NOMO-1 treated with dmso at 0.1 percent for 144 hours (cell line): Measurements from ENCODE around the gene SLC48A1.

Experiments
- DNase-seq: peaks from one replicate; lab custom pipeline; 2025; ENCODE audit not compliant: unreplicated experiment; lab: John Stamatoyannopoulos, UW

The SLC48A1 gene

GRCh38 chr12:47776471-47777143 is 3.6 kb downstream of the SLC48A1 start:
- no peak for DNase-seq

GRCh38 chr12:47777151-47777550 is 4.1 kb downstream of the SLC48A1 start:
- DNase-seq: no peak

- no peak for DNase-seq
Measured at GRCh38 chr12:47777741-47778558, 4.9 kb downstream of the SLC48A1 start.

- DNase-seq: no peak
Measured at GRCh38 chr12:47778881-47779280, 5.8 kb downstream of the SLC48A1 start.

GRCh38 chr12:47779301-47779942 is 6.4 kb downstream of the SLC48A1 start:
- peak; percentile 69 for DNase-seq

DNA sequence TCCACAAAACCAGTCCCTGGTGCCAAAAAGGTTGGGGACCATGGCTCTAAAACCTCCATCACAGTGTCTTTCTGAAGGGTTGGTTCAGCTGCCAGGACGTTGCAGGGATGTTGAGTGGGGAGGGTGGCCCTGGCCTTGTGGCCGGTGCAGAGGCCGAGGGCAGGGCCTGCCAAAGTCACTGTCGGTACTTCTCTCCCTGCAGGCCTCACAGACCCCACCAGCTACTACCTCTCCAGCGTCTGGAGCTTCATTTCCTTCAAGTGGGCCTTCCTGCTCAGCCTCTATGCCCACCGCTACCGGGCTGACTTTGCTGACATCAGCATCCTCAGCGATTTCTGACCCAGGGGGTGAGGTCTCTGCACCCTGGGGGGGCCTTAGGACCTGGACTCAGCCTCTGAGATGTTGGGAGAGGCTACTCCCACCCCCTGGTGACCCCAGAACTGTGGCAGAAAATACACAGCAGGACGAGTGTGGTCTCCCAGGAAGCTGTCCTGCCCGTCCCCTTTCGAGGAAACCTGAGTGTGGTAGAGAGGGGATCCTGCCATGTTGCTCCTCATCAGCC is 7.0 kb downstream of the SLC48A1 start:
- DNase-seq: no peak

DNA sequence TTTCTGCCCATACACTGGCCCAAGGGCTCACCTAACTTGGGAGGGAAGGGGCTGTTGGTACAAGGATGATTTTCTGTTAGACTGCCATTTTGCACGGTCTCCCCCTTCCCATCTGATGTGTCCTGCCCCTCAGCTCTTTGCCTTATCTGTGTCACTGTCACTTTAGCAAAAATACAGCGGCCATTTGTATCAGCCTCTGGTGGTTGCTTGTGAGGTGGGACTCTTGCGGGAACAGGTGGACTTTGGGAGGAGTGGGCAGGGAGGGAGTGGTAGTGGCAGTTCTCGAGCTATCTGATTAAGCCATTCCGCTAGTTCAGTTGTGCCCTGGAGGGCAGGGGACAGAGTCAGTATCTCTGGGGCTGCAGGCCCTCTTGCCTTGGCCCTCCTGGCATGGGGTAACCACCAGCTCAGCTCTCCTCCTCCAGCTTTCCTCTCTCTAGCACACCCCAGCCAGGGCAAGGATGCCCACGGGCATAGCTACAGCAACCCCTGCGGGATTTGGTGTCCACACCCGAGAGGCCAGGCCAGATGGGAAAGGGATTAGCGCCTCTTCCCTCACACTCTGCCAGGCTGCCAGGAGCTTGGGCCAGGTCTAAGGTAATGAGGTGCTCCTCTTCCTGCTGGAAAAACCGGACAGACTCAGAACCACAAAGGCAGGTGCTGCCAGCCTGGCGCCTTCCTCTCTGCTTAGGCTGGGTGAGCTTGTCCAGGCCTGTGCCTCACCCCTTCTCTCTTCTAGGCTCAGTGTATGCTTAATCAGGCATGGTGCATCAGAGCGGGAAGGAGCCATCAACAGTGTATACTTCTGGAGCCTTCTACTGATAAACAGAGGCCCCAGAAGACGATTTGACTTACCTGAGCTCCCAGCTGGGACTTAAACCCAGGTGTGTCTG is 8.7 kb downstream of the SLC48A1 start:
- DNase-seq: no peak

DNA sequence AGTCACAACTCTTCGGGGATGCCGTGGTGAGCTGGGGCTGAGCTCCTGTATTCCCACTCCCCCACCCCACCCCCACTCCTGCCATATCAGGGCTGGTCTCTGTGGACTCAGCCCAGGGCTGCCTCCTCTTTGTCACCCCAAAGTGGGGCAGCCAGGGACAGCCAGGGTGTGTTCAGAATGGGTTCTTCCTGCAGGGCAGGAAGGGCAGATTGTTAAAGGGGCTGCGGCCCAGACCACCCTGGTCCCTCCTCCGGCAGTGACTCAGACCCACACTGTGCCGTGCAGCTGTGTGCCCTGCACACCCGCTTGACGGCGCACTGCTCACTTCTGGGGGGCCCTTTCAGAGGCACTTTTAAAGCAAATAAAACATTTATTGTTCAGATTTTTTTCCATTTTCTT is 9.3 kb downstream of the SLC48A1 start:
- no peak for DNase-seq

DNA sequence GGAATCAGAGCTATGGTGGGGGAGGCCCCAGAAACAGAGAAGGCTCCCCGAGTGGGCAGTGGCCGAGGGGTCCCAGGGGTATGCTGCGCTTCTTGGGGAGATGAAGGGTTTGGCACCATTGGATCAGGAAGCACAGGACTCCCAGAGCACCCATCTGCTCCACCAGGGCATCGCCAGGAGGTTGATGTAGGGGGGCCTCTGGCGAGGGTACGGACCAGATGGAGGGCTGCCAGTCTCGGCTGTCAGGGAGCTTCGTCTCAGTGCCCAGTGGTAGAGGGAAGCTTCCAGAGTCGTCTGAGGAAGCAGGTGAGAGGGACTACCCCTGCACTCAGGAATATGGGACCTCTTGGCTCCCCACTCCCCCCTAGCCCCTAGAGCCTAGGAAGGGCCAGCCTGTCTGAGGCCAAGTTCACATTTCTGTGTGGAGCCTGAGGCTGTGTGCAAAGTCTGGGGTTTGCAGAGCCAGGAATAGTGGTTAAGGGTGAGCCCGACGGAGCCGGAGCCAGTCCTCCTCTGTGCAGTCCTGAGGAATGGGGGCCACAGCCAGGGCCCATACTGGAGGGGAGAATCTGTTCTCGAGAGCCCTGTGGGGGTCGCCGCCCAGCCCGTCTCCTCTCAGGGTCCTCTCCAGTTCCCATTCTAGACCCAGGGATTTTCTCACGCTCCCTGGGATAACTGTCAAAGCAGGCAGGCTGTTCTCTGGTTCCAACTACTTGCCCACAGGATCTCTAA is 10.2 kb downstream of the SLC48A1 start:
- no peak for DNase-seq

DNA sequence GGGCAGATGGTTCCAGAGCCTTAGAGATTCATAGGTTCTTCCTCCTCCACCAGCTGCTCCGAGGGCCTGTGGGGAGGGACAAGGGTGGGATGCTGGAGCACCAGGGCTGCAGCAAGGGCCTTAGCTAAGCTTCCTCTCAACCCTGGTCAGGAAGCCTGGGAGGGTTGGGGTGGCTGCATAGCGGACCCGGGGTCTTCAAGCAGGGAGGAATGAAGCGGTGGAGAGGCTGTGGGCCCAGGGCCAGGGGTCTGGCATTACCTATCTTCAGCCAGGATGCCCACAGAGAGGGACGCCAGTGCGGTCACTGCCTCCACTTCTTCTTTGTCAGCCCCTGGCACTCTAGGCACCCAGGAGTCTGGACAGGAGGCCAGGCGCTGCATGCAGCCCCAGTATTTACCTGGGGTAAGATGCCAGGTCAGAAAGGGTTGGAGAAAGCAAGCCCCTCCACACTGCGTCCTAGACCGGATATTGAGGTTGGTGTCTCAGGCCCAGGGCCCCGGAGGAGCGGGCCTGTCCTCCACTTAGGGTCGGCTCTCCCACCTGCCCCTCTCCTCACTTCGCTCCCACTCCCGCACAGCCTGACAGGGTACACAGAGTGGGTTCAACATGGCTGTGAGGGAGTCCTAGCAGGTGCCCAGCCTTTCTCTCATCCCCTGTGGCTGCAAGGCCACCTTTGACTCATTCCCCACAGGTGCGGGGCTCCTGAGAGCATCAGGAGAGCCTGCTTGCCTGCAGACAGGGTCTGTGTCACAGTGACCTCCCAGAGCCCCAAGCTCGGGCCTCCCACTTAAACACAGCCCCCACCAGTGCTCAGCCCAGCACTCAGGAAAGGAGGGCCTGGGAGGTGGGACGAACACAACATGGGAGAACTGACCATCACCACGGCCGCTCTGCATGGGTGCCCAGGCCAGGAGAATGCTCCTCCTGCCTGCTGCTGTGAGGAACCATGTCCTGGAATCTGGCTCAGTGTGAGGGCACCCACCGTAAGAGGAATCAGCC is 11.1 kb downstream of the SLC48A1 start:
- DNase-seq: no peak

DNA sequence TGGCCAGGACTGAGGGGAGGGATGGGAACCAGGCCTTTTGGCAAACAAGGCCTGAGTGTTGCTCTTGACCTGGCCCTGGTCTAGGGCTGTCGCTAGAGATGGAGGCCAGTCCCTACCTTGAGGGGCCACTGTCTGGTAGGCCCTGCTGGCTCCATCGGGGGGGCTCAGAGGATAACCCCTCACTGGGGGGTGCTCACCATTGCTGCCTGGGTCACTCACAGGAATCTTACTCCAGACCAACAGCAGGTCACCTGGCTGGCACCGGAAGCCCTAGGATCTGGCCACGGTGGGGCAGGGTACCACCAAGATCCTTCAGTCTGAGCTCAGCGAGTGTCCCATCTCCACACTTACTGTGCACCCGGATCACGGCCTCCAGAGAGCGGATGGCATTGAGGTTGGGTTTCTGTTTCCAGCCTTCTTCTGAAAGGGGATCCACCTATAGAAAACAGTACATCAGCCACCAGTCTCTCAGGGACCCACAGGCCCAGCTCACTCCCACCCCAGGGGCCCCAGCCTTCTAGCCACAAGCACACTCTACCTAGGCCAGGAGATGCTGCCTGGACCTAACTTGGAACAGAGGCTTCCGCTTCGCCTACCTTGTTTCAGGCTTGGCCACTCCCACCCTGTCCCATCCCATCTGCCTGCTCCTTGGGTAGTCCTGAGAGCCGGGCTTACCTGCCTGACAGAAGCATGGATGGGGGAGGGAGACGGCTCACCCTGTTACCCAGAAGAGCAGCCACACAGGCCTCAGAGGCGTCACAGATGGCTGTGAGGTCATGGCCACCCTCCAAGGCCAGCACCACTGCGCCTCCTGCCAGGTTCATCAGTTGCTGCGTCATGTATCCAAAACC is 12.2 kb downstream of the SLC48A1 start:
- no peak for DNase-seq

DNA sequence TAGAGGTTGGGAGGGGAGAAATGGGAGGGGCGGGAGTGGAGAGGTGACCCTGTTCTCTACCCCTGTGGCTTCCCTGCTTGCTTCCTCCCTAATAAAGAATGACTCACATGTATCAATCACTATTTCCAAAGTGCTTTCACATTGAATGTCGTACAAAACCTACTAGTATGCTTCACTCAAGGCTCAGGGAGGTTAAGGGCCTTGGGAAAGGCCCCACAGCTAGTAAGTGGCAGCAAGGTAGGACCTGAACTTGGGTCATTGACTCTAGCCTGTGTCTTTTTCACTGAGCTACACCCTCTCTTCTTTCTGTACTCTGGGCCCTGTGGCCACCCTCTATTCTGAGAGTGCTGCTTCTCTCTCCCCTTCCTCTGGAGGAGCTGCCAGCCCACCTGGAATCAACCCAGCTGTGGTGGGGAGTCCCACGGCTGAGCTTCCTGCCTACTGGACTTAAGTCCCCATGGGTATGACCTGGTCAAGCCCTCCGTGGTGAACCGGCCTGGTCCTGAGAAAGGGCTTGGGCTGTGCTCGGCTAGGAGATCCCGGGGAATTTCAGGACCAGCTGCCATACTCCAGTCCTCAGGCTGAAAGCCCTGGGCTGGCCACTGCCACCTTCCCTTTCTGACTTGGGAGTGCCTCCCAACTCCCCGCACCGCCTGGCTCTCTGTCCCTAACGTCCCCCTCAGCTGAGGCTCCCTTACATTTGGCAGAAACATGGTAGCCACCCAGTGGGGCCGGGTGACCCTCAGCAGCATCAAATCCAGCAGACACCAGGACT is 13.0 kb downstream of the SLC48A1 start:
- no peak for DNase-seq

DNA sequence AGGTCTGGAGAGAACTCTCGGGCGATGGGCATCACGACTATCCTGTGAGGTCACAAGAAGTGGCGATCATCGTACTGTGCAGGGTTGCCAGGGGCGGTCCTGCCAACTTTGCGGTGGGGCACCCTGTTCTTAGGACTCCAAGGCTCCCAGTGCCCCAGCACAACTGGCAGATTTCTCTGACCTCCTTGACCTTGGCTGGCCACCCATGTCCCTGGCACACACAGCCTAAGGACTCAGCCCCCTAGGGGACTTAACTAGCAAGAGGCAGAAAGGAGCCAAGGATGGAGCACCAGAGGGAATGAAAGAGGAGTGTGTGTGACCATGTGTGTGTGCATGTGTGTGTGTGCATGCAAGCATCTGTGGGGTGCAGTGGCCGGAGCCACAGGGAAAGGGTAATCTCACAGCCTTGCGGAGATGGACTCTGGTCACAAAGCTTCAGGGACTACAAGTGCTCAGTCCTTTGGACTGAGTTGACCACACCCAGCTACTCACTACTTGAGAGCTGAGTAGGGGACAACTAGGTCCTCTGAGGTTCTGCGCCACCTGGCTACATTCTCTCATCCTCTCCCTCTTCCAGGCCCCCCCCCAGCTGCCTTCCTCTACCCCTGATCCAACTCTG is 13.7 kb downstream of the SLC48A1 start:
- DNase-seq: no peak

GRCh38 chr12:47787596-47788319 is 14.7 kb downstream of the SLC48A1 start:
- DNase-seq: no peak

GRCh38 chr12:47789141-47789540 is 16.1 kb downstream of the SLC48A1 start:
- no peak for DNase-seq
